ENCODE measurements around the gene SEMA4D.

DNA sequence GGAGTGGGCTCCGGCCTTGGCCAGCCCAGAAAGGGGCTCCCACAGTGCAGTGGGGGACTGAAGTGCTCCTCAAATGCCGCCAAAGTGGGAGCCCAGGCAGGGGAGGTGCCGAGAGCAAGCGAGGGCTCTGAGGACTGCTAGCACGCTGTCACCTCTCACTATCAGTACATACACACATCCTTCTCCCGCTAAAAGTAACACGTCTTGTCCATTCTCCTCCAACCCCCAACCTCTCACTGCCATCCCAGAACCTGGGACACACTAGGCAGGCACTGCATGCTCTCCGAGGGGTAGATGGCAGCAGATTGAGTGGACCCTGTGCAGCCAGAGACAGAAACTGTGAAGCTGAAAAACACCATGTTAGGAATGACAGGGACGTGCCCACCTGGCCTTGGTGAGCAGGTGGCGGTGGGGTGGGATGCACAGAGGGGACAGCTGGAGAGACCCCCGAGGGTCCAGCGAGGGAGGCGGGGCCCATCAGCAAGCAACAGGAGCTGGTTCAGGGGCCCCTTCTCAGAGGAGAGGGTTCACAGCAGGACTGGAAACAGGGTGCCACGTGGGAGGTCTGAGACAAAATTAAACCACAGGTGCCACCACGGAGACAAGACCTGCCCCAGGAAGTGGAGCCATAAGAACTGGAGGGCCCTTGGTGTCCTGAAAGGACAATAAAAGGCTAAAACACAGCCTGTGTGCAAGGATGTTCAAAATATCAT lies 16.9 kb downstream of the SEMA4D start:
- TF ChIP-seq, protein P1, sequence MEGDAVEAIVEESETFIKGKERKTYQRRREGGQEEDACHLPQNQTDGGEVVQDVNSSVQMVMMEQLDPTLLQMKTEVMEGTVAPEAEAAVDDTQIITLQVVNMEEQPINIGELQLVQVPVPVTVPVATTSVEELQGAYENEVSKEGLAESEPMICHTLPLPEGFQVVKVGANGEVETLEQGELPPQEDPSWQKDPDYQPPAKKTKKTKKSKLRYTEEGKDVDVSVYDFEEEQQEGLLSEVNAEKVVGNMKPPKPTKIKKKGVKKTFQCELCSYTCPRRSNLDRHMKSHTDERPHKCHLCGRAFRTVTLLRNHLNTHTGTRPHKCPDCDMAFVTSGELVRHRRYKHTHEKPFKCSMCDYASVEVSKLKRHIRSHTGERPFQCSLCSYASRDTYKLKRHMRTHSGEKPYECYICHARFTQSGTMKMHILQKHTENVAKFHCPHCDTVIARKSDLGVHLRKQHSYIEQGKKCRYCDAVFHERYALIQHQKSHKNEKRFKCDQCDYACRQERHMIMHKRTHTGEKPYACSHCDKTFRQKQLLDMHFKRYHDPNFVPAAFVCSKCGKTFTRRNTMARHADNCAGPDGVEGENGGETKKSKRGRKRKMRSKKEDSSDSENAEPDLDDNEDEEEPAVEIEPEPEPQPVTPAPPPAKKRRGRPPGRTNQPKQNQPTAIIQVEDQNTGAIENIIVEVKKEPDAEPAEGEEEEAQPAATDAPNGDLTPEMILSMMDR (IDR thresholded peaks at IDR 0.05): no peak
- no peak for TF ChIP-seq POLR2A (IDR thresholded peaks at IDR 0.05)
